GM18951 (cell line): Measurements from ENCODE around the gene ARSI.

Experiments used
- POLR2A ChIP-seq: IDR thresholded peaks from 4 replicates; pipeline ENCODE4 v1.6.1; 2011; ENCODE audit warnings: mild to moderate bottlenecking; ENCODE audit not compliant: insufficient read length, insufficient read depth; ENCODE audit errors: extremely low read depth
- in situ Hi-C: fragments of 300-500 bp; cut with MboI; formaldehyde crosslinking; loops from one replicate; pipeline ENCODE4 v1.12.0; 2022; ENCODE audit warnings: low sequenced_read_pairs, mixed read lengths, inconsistent platforms; ENCODE audit not compliant: unreplicated experiment

ARSI gene

DNA sequence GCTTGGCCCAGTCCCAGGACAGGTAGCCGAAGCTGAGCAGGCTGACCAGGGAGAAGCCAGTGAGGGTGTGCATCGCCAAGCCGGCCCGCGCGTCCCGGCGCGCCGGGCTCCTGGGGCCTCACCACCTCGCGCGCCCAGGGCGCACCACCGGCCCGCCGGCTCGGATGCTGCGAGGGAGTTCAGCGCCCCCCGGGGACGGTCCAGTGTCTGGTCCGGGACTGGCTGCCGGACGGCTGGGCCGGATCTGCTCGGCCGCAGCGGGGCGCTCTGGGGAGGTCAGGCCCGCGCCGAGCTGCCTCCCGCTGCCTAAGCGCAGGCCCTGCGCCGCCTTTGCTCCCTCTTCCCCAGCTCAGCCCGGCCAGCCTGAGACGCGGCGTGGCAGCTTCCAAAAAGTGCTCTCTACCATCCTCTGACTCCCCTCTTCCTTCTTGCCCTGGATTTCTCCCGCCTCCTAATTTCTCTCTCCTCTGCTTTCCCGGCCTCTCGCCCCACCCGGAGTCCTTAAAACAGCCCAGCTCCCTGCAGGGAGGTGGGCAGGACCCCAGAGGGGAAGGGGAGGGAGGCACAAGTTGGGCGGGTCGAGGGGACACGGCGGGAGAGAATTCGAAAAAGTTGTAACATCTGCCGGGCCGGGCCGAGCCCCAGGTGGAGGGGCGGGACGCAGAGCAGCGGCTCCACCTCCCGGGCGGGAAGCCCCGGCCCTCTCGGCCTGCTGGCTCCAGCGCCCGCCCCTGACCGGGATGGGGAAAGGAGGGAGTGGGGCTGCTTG is at the start of gene ARSI:
ARSI (minus strand) TSS at position 605 of the 769 bp plus-strand sequence; CDS start at position 73, 532 bp downstream.
- in situ Hi-C loops, result no loop called here
- no peak for TF ChIP-seq POLR2A

DNA sequence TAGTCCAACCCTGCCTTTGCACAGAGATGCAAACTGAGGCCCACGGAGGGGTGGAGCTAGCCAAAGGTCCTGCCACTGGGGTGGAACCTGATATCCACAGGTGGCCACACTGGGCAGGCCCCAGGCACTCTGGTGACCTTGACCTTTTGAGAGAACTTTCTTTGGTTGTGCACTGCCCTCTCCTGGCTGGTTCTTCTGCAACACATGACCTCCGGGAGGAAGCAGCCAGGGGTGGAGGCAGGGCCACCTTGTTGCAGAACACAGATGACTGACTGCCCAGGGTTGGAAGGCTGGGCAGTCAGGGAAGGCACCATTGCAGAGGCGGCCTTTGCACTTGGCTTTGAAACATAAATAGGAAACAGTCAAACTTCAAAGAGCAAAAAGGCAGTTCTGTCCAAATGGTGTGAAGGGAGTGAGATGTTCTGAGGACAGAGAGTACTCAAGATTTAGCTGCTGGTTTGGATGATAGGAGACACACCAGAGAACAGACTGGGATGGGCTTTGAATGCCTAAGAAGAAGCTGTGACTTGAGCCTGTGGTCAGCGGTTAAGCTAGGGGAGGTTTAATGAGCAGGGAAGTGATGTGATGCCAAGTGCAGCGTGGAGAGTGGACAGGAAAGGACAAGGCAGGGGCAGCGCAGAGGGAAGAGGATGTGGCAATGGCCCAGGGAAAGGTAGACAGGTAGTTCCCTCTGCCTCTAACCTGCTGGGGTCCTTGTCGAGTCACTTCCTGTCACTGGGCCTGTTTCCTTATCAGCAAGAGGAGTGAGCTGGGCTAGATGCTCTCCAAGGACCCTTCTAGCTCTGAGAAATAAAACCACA is 48.0 kb upstream of the ARSI start:
- TF ChIP-seq POLR2A, result no peak
- in situ Hi-C loops, result no loop called here

DNA sequence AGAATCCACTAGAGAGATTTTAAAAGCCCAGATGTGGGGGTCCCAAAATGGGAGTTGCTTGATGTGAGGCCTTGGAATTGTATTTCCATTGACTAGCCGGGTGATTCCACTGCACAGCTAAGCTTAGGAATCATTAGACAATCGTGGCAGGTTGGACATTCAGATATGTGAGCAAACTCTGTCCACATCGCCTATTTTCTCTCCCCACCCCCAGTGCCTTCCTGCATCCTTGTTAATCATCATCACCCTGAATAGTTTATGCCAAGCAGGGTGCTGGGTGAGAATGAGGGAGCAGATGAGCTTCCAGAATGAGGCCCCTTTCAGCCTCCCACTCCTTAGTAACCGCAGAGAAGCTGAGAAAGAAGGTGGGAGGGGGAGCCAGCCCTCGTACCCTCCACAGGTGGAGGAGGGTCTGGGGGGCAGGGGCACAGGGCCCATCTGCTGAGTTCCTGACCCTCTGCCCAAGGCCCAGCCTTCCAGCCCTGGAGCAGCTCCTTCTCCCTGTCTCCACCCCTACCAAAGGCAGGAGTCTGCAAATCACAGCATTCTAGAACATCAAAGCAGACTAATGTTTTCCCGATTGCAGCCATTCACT is 47.1 kb upstream of the ARSI start:
- in situ Hi-C loops, result no loop called here
- TF ChIP-seq POLR2A, result no peak

DNA sequence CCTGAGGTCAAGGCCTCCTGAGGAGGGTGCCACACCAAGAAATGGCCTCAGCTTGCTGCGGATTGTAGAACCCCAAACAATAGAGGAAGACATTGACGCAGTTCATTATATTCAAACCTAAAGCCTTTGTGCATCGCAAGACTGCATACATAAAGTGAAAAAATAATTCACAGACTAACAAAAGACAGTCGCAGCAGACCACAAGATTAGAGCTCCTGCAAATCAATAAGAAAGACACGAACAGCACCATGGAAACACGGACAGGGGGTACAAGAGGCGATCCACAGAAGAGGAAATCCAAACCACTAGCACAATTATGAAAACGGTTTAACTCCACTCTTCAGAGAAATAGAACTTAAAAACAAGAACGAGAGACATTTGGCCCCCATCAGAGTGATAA is 44.7 kb upstream of the ARSI start:
- TF ChIP-seq POLR2A, result no peak
- in situ Hi-C loops, result no loop called here

DNA sequence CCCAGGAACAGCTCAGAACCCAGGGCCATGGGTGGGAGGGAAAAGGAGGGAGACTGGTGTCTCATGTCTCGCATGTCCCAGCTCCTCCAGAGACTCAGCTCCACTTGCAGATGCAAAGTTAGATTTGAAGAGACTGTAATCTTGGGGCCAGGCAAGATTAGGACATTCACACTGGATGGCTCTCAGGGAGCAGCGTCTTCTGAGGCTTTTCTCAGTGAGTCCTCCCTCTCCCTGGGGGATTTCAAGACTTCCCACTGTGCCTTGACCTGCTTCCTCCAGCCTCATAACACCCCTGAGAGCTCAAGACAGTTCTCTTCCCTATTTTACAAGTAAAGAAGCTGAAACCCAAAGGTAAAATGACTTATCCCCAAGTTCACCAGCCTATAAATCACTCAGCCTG is 44.3 kb upstream of the ARSI start:
- no peak for TF ChIP-seq POLR2A
- in situ Hi-C loops, result no loop called here

DNA sequence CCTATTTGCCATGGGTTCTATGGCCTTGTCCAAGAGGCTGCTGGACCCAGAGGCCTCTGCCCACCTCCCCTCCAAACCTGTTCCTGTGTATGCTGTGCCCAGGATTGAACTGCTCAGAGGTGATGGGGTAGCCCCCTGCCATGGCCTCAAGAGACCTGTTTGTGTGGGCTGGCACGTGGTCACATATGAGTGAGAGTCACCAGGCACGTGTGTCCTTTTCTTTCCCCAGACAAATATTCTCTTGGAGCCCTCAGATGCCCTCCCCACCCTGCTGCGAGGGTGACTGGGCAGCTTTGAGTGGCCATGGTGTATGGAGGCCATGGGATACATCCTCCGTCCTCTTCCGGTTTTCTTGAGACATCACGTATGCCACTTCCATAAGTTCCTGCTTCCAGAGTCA is 43.9 kb upstream of the ARSI start:
- in situ Hi-C loops, result no loop called here
- TF ChIP-seq POLR2A, result no peak

DNA sequence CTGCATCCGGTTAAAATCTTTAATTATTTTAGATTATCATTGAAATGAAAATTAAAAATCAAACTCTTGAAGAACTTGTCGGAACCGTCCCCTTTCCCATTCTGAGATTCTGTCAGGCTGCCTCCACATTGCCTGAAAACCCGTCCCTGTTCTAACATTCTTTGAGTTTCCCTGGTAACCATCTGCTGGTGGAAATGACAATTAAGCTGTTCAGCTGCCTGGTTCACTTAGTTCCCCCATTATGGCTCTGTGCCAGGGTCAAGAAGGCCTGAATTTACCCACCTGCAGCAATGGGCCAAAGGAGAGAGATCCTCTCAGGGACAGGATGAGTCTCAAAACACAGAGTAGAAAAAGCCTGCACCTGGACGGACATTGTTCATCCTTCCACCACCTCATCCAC is 43.0 kb upstream of the ARSI start:
- no peak for TF ChIP-seq POLR2A
- in situ Hi-C loops, result no loop called here

DNA sequence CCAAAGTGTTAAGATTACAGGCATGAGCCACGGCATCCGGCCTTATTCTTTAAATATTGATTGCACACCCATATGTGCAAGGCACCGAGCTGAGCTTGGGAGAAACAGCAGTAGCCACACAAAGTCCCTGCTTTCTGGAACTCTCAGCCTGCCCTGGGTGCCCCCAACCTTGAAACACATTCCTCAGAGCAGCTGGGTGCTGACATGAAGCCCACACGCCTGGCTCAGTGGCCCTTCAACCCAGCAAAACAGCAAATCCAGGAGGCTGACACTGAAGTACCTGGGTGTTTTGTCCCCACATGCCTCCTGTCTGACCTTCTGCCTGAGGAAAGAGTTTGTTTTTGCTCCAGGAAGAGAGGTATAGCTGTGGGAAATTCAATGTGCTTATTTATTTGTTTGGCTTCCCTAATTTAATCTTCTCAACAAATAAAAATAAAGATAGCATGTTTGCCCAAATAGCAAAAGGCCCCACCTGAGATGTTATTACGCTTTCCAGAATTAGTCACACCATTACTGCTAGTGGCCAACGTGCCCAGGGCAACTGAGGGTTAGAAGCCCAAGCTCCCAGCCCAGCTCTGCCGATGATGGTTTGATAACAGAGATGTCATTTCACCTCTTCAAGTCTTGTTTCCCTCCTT is 41.4 kb upstream of the ARSI start:
- in situ Hi-C loops, result no loop called here

DNA sequence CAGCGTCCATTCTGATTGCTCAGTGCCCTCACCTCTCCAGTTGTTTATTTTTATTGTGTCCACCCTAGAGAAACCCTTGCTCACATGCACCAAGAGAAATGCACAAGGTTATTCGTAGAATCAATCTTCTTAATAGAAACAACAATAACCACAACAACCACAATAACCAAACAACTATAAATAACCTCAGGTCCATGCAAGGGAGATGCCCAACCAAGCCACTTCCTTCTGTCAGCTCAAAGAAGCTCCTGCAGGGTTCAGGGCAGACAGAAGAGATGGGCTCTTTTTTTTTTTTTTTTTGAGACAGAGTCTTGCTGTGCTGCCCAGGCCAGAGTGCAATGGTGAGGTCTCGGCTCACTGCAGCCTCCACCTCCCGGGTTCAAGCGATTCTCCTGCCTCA is 39.9 kb upstream of the ARSI start:
- in situ Hi-C loops, result no loop called here
- no peak for TF ChIP-seq POLR2A

More for the DNA sequence above, 41.4 kb upstream of the ARSI start:
- no peak for TF ChIP-seq POLR2A

DNA sequence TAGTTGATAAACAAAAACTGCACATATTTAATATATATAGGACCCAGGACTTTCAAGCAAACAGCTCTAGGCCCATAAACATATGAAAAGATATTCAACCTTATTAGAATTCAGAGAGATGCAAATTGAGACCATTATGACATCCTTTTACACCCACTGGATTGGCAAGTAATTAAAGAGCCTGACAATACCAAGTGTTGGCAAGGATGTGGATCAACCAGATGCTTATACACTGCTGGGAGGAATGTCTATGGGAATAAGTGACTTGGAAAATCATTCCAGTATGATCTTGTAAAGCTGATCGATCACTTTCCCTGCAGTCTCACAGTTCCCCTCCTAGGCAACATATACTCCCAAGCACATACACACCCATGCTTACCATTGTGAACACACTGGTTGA is 39.3 kb upstream of the ARSI start:
- in situ Hi-C loops, result no loop called here
- TF ChIP-seq POLR2A, result no peak

DNA sequence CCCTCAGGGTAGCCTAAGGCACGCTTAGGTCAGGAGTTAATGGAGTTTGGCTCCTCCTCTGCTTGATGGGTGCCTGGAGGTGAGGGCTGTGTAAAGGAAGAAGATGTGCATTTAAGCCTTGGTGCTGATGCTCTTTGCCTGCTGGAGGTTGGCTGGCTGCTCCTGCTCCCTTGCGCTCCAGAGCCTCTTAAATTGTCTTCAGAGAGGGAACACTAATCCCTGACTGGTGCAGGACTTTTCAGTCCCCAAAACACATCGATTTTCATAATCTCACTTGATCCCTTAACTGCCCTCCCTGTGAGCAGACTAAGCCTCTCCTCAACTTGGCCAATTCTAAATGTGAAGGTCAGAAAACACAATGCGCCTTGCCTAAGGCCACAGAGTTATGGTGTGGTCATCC is 38.6 kb upstream of the ARSI start:
- no peak for TF ChIP-seq POLR2A
- in situ Hi-C loops, result no loop called here

DNA sequence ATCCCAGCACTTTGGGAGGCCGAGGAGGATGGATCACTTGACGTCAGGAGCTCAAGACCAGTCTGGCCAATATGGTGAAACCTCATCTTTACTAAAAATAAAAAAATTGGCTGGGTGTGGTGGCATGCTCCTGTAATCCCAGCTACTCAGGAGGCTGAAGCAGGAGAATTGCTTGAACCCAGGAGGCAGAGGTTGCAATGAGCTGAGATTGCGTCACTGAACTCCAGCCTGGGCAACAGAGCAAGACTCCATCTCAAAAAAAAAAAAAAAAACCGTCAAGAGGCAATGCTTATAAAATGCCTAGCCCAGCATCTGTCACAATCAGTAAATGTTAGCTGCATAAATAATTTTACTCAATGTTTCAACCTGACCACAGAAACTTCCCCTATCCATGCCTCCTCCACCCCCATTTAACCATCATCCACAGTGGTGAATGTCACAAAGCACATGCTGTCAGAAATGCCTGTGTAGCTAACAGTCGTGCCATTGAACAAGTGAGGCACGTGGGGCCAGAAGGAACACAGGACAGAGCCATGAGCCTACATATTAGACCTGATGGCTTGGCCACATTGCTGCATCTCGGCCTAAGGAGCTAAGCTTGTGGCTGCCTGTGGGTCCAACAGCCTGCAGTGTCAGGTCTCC is 38.0 kb upstream of the ARSI start:
- no peak for TF ChIP-seq POLR2A
- in situ Hi-C loops, result no loop called here

DNA sequence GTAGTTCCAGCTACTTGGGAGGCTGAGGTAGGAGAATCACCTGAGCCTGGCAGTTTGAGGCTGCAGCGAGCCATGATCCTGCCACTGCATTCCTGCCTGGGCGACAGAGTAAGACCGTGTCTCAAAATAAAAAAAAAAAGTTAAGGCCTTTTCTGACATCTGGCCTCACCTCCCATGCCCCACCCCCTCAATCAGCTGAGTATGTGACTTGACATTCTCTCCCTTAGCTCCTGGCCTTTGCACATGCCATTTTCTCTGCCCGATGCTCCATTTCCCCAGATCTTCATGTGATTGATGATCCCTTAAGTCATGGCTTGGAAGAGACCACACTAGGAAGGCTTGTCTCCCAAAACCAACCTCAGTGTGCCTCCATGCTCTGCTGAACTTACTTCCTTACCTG is 37.1 kb upstream of the ARSI start:
- TF ChIP-seq POLR2A, result no peak
- in situ Hi-C loops, result no loop called here
